ENCODE measurements around the gene OSBP2. TPM values are rescaled to one million over a fixed set of nuclear protein-coding genes. Genes with fewer than 3 reads are reported as not detected.
"Not testable (repeated sequence)": the region's sequence is repeated elsewhere in the genome, so short reads cannot be mapped to it uniquely, and the experiment has no call there.

The OSBP2 gene
- total RNA-seq, 2 experiments from 2014 or later, result 1.2 to 1.6 TPM

- ATAC-seq (ENCODE audit: poor library complexity), result no peak
- peaks cover 4% of the 10 kb centered on the region for H3K4me1 ChIP-seq (ENCODE audit: insufficient read depth, low read length)
- Mint-ChIP-seq H3K4me3 (no peak overlapping the region), H3K27ac (no peak overlapping the region), H3K27me3 (peaks cover 16% of the 10 kb centered on the region), H3K4me1 (ENCODE audit: low read depth) (no peaks in the 10 kb centered on the region), H3K36me3 (ENCODE audit: low read depth) (no peaks in the 10 kb centered on the region), H3K9me3 (no peaks in the 10 kb centered on the region)
- no peaks in the 10 kb centered on the region for H3K27me3 ChIP-seq (ENCODE audit: control insufficient read depth in 1 of 2, insufficient read depth in 2 of 2, low read length in 2 of 2)
- intact Hi-C loops (cut with DNase I, micrococcal nuclease), result no loop called here
- ChIA-PET CTCF (no interaction called here), POLR2A (no interaction called here)
- no peak for DNase-seq
- H3K9me3 ChIP-seq (ENCODE audit: control insufficient read depth in 1 of 2, insufficient read depth in 1 of 2, low read length in 2 of 2), result no peaks in the 10 kb centered on the region
- no peak overlapping the region for H3K4me3 ChIP-seq (ENCODE audit: low read length)
- no peak overlapping the region for H3K27ac ChIP-seq (ENCODE audit: low read depth in 1 of 2, low read length in 2 of 2)
- TF ChIP-seq, protein P1, sequence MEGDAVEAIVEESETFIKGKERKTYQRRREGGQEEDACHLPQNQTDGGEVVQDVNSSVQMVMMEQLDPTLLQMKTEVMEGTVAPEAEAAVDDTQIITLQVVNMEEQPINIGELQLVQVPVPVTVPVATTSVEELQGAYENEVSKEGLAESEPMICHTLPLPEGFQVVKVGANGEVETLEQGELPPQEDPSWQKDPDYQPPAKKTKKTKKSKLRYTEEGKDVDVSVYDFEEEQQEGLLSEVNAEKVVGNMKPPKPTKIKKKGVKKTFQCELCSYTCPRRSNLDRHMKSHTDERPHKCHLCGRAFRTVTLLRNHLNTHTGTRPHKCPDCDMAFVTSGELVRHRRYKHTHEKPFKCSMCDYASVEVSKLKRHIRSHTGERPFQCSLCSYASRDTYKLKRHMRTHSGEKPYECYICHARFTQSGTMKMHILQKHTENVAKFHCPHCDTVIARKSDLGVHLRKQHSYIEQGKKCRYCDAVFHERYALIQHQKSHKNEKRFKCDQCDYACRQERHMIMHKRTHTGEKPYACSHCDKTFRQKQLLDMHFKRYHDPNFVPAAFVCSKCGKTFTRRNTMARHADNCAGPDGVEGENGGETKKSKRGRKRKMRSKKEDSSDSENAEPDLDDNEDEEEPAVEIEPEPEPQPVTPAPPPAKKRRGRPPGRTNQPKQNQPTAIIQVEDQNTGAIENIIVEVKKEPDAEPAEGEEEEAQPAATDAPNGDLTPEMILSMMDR (IDR thresholded peaks at IDR 0.05), result no peak
- no peaks in the 10 kb centered on the region for H3K36me3 ChIP-seq (ENCODE audit: insufficient read depth, low read length)
Observed at GRCh38 chr22:30673136-30673535, 21.5 kb upstream of the OSBP2 start.

DNA sequence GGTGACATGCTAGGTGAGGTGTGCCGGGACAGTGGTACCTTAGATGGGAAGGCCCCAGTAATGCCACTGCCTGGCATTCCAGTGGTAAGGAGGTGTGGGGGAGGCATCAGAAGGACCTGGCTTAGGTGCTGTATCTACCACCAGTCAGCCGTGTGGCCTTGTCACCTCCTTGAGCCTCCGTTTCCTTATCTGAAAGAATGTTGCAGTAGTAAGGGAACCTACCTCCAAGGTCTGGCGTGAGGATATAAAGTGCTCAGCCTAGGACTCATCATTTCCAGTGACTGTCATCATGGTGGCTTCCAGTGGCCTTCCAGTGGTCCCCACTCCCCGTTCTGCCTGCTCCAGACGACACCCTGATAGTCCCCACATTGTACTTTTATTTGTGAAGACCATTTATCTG is 20.2 kb upstream of the OSBP2 start:
- H3K36me3 ChIP-seq (ENCODE audit: insufficient read depth, low read length), result no peaks in the 10 kb centered on the region
- intact Hi-C loops (cut with DNase I, micrococcal nuclease), result no loop called here

GRCh38 chr22:30675436-30675835 is 19.2 kb upstream of the OSBP2 start:
- Histone ChIP-seq H3K27ac (ENCODE audit: low read depth in 1 of 2, low read length in 2 of 2) (no peak overlapping the region), H3K4me1 (ENCODE audit: insufficient read depth, low read length) (no peaks in the 10 kb centered on the region), H3K4me3 (ENCODE audit: low read length) (no peak overlapping the region), H3K27me3 (ENCODE audit: control insufficient read depth in 1 of 2, insufficient read depth in 2 of 2, low read length in 2 of 2) (no peaks in the 10 kb centered on the region), H3K36me3 (ENCODE audit: insufficient read depth, low read length) (no peaks in the 10 kb centered on the region), H3K9me3 (ENCODE audit: control insufficient read depth in 1 of 2, insufficient read depth in 1 of 2, low read length in 2 of 2) (no peaks in the 10 kb centered on the region)
- ATAC-seq (ENCODE audit: poor library complexity), result no peak
- no peaks in the 10 kb centered on the region for H3K4me1 Mint-ChIP-seq (ENCODE audit: low read depth)
- no peak overlapping the region for H3K4me3 Mint-ChIP-seq
- no peak for DNase-seq
- ChIA-PET POLR2A (interaction anchor here (0.6 kb wide), 1 partner anchor 166 kb away, joined by 3 read pairs; no protein-coding TSS in a partner anchor), CTCF (no interaction called here)
- H3K9me3 Mint-ChIP-seq, result no peaks in the 10 kb centered on the region
- TF ChIP-seq, protein P1 (IDR thresholded peaks at IDR 0.05), result no peak
- intact Hi-C loops (cut with DNase I, micrococcal nuclease), result no loop called here
- peaks cover 23% of the 10 kb centered on the region for H3K27me3 Mint-ChIP-seq
- H3K36me3 Mint-ChIP-seq (ENCODE audit: low read depth), result no peaks in the 10 kb centered on the region
- no peak overlapping the region for H3K27ac Mint-ChIP-seq

More for the DNA sequence above, 20.2 kb upstream of the OSBP2 start:
- no peaks in the 10 kb centered on the region for H3K9me3 ChIP-seq (ENCODE audit: control insufficient read depth in 1 of 2, insufficient read depth in 1 of 2, low read length in 2 of 2)
- POLR2A ChIA-PET, result no interaction called here
- no peak overlapping the region for H3K27ac Mint-ChIP-seq
- no peaks in the 10 kb centered on the region for H3K9me3 Mint-ChIP-seq
- H3K27me3 ChIP-seq (ENCODE audit: control insufficient read depth in 1 of 2, insufficient read depth in 2 of 2, low read length in 2 of 2), result no peaks in the 10 kb centered on the region
- TF ChIP-seq, protein P1 (IDR thresholded peaks at IDR 0.05), result no peak
- peaks cover 22% of the 10 kb centered on the region for H3K27me3 Mint-ChIP-seq
- H3K27ac ChIP-seq (ENCODE audit: low read depth in 1 of 2, low read length in 2 of 2), result no peak overlapping the region
- CTCF ChIA-PET, result interaction anchor here (1.4 kb wide), 1 partner anchor 40 kb away, joined by 4 read pairs; no protein-coding TSS in a partner anchor
- H3K4me3 ChIP-seq (ENCODE audit: low read length), result no peak overlapping the region
- no peak overlapping the region for H3K4me3 Mint-ChIP-seq
- DNase-seq, result no peak
- no peaks in the 10 kb centered on the region for H3K4me1 Mint-ChIP-seq (ENCODE audit: low read depth)
- H3K4me1 ChIP-seq (ENCODE audit: insufficient read depth, low read length), result no peaks in the 10 kb centered on the region
- H3K36me3 Mint-ChIP-seq (ENCODE audit: low read depth), result no peaks in the 10 kb centered on the region
- ATAC-seq (ENCODE audit: poor library complexity), result no peak

- POLR2A ChIA-PET; ATAC-seq (ENCODE audit: poor library complexity); H3K4me1 Mint-ChIP-seq (ENCODE audit: low read depth); H3K4me3 ChIP-seq (ENCODE audit: low read length); CTCF ChIA-PET; H3K36me3 ChIP-seq (ENCODE audit: insufficient read depth, low read length); H3K27ac ChIP-seq (ENCODE audit: low read depth in 1 of 2, low read length in 2 of 2); H3K36me3 Mint-ChIP-seq (ENCODE audit: low read depth); H3K9me3 ChIP-seq (ENCODE audit: control insufficient read depth in 1 of 2, insufficient read depth in 1 of 2, low read length in 2 of 2); H3K9me3 Mint-ChIP-seq; H3K4me1 ChIP-seq (ENCODE audit: insufficient read depth, low read length); H3K4me3 Mint-ChIP-seq; intact Hi-C loops (cut with DNase I, micrococcal nuclease); DNase-seq; H3K27ac Mint-ChIP-seq; H3K27me3 ChIP-seq (ENCODE audit: control insufficient read depth in 1 of 2, insufficient read depth in 2 of 2, low read length in 2 of 2): not testable (repeated sequence)
- peaks cover 23% of the 10 kb centered on the region for H3K27me3 Mint-ChIP-seq
Observed at GRCh38 chr22:30676565-30676964, 18.1 kb upstream of the OSBP2 start.

GRCh38 chr22:30679895-30680690 is 14.6 kb upstream of the OSBP2 start:
- CTCF ChIA-PET, result interaction anchor here (0.6 kb wide), 2 partner anchors 14 to 628 kb away, joined by 3 read pairs; no protein-coding TSS in a partner anchor
- H3K27ac Mint-ChIP-seq; ATAC-seq (ENCODE audit: poor library complexity); H3K27ac ChIP-seq (ENCODE audit: low read depth in 1 of 2, low read length in 2 of 2); H3K4me3 Mint-ChIP-seq; H3K4me1 ChIP-seq (ENCODE audit: insufficient read depth, low read length); DNase-seq; H3K4me1 Mint-ChIP-seq (ENCODE audit: low read depth); H3K36me3 Mint-ChIP-seq (ENCODE audit: low read depth); intact Hi-C loops (cut with DNase I, micrococcal nuclease); POLR2A ChIA-PET; H3K9me3 ChIP-seq (ENCODE audit: control insufficient read depth in 1 of 2, insufficient read depth in 1 of 2, low read length in 2 of 2); H3K36me3 ChIP-seq (ENCODE audit: insufficient read depth, low read length); H3K9me3 Mint-ChIP-seq; H3K27me3 ChIP-seq (ENCODE audit: control insufficient read depth in 1 of 2, insufficient read depth in 2 of 2, low read length in 2 of 2); H3K4me3 ChIP-seq (ENCODE audit: low read length): not testable (repeated sequence)
- H3K27me3 Mint-ChIP-seq, result peaks cover 26% of the 10 kb centered on the region
